ENCODE measurements around the gene BCKDHB.

Gene BCKDHB

GRCh38 chr6:80302716-80303115 is 196.2 kb downstream of the BCKDHB start:
- no peak overlapping the region for H3K4me3 ChIP-seq (ENCODE audit: low read depth, low read length)
- TF ChIP-seq CTCF (IDR thresholded peaks at IDR 0.05; ENCODE audit: low read depth, low read length): no peak

GRCh38 chr6:80304014-80304413 is 197.5 kb downstream of the BCKDHB start:
- no peak overlapping the region for H3K4me3 ChIP-seq (ENCODE audit: low read depth, low read length)
- no peak for TF ChIP-seq CTCF (IDR thresholded peaks at IDR 0.05; ENCODE audit: low read depth, low read length)

- TF ChIP-seq CTCF (IDR thresholded peaks at IDR 0.05; ENCODE audit: low read depth, low read length): no peak
- H3K4me3 ChIP-seq (ENCODE audit: low read depth, low read length): no peak overlapping the region
Measured at GRCh38 chr6:80314531-80314930, 208.1 kb downstream of the BCKDHB start.

- no peak for TF ChIP-seq CTCF (IDR thresholded peaks at IDR 0.05; ENCODE audit: low read depth, low read length)
- H3K4me3 ChIP-seq (ENCODE audit: low read depth, low read length): no peak overlapping the region
Measured at GRCh38 chr6:80316686-80317231, 210.3 kb downstream of the BCKDHB start.

- TF ChIP-seq CTCF (IDR thresholded peaks at IDR 0.05; ENCODE audit: low read depth, low read length): no peak
- H3K4me3 ChIP-seq (ENCODE audit: low read depth, low read length): no peak overlapping the region
Measured at GRCh38 chr6:80319196-80319595, 212.7 kb downstream of the BCKDHB start.

- H3K4me3 ChIP-seq (ENCODE audit: low read depth, low read length): no peak overlapping the region
- TF ChIP-seq CTCF (IDR thresholded peaks at IDR 0.05; ENCODE audit: low read depth, low read length): no peak
Measured at GRCh38 chr6:80321011-80321410, 214.5 kb downstream of the BCKDHB start.

GRCh38 chr6:80325742-80326141 is 219.3 kb downstream of the BCKDHB start:
- H3K4me3 ChIP-seq (ENCODE audit: low read depth, low read length): no peak overlapping the region
- TF ChIP-seq CTCF (IDR thresholded peaks at IDR 0.05; ENCODE audit: low read depth, low read length): no peak
